Fibroblast of lung (primary cell): ENCODE data around the gene SPDYE17.
"Not testable (repeated sequence)": the region's sequence is repeated elsewhere in the genome, so short reads cannot be mapped to it uniquely, and the experiment has no call there.

Source experiments
- CTCF ChIP-seq, 2 donors: IDR thresholded peaks in 1 of 2; conservative IDR thresholded peaks in 1 of 2; 1 replicate in 1 of 2; 2 replicates in 1 of 2; pipeline ENCODE4 v1.5.1; 2011 to 2012; ENCODE audit warnings: low read length in 2 of 2, control low read depth in 1 of 2, inconsistent platforms in 1 of 2, low read depth in 1 of 2, mild to moderate bottlenecking in 1 of 2
- EZH2 ChIP-seq: IDR thresholded peaks from 2 replicates; pipeline ENCODE4 v1.5.1; 2012; ENCODE audit warnings: low read length, control low read depth, mild to moderate bottlenecking; ENCODE audit errors: missing control alignments

- not testable (repeated sequence) for TF ChIP-seq CTCF (conservative IDR thresholded peaks at IDR 0.05 in 1 of 2, IDR thresholded peaks at IDR 0.05 in 1 of 2; ENCODE audit: low read depth in 1 of 2, low read length in 2 of 2); EZH2
These were observed 26.6 kb downstream of the SPDYE17 start for GRCh38 chr7:77005461-77006057.
